ENCODE measurements around the gene RET.

RET gene

DNA sequence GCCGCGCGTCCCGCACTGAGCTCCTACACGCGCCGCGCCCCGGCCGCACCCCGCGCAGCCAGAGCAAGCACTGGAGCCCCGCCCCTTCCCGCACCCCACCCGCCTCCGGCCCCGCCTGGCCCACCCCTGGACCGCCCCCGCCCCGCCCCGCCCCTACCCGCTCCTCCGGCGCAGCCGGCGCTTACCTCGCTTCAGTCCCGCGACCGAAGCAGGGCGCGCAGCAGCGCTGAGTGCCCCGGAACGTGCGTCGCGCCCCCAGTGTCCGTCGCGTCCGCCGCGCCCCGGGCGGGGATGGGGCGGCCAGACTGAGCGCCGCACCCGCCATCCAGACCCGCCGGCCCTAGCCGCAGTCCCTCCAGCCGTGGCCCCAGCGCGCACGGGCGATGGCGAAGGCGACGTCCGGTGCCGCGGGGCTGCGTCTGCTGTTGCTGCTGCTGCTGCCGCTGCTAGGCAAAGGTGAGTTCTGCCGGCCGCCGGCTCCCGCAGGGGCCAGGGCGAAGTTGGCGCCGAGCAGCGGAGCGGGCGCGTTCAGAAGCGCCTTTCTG, at the start of gene RET:
Gene RET (plus strand): TSS at position 194 of the 545 bp plus-strand sequence. CDS start 190 bp downstream, at position 384.
- DNase-seq (ENCODE audit: low read depth in 2 of 2) = peak in 1 of 2 experiments; percentile 4

DNA sequence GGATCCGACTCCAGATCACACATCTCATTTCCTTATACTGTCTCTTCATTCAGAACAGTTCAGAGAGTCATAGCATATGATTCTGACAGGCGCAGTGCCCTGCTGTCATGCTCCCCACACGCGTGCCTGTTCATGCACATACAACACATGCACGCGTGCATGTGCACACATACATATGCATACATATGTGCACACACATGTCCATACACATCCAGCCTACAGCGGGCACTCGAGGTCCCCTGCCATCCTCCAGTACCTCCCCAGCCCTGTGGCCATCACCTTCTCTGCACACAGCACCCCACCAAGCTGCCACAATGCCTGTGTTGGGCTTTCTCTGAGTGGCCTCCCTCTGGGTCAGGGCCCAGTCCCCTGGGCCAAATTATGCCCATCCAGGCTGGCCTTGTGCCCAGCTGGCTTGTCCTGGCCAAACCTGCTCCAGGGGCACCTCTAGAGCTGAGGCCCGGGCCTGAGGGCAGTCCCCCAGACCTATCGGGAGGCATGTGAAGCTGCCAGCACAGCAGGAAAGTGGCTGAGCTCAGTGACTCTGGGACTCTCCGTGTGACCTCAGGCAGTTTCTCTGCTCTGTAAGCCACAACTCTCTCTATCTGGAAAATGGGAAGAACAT, 49.4 kb upstream of the RET start:
- DNase-seq (ENCODE audit: low read depth in 2 of 2) = no peak

DNA sequence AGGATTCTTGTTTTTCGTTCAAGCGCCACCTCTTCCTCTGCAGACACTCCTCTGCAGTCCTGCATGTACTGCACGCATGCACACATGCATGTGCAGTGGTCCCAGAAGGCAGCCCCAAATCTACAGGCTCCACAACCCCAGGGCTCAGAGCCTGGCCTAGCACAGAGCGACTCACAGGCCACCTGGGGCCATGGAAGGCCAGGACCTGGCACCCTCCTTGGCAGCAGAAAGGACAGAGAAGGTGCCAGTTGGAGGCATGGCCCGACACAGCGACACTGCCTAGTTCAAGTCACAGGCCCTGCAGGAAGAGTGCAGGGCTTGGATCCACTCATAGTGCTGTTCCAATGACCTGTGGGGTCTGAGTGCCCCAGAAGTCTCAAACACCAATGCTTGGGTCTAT, 48.7 kb upstream of the RET start:
- DNase-seq (ENCODE audit: low read depth in 2 of 2) = no peak

DNA sequence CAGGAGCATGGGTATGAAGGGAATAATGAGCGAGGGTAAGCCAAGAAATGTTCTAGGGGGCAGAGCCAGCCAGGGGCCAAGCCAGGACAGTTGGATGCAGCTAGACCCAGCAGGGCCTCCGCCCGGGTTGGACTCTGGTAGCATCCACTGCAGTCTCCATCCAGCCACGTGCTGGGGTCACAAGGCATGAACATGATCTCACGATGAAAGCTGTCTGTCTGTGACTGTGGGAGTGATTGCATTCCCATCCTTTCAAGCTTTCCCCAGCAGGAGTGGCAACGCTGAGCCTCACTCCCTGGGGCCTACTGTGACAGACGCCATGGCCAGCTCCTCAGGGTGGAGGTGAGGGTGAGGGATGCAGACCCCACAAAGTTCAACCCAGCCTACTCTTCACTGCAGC, 47.8 kb upstream of the RET start:
- no peak for DNase-seq (ENCODE audit: low read depth in 2 of 2)

DNA sequence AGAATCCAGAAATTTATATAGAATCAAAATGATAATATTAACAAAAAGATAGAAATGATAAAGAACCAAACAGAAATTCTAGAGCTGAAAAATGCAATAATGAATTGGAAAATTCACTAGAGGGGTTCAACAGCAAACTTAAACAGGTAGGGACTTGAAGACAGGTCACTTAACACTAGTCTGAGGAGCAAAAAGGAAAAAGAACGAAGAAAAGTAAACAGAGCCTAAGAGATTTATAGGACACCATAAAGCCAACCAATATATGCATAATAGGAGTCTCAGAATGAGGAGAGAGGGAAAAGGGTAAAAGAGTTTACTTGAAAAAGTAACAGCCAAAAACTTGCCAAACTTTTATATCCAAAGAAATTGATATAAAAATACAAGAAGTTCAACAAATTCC, 44.3 kb upstream of the RET start:
- DNase-seq (ENCODE audit: low read depth in 2 of 2) = no peak

DNA sequence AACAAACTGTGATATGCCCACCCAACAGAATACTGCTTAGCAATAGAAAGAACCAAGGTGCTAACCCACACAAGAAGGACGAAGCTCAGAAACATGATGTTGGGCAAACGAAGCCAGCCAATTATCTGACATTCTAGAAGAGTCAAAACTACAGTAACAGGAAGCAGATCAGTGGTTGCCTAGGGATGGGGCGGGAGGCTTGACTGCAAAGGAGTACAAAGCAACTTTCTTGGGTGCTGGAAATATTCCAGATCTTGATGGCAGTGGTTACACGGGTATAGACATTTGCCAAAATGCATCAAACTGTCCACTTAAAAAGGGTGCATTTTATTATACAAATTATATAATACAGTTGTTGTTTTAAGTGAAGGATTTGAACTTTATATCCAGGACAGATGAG, 41.1 kb upstream of the RET start:
- DNase-seq (ENCODE audit: low read depth in 2 of 2) = no peak

DNA sequence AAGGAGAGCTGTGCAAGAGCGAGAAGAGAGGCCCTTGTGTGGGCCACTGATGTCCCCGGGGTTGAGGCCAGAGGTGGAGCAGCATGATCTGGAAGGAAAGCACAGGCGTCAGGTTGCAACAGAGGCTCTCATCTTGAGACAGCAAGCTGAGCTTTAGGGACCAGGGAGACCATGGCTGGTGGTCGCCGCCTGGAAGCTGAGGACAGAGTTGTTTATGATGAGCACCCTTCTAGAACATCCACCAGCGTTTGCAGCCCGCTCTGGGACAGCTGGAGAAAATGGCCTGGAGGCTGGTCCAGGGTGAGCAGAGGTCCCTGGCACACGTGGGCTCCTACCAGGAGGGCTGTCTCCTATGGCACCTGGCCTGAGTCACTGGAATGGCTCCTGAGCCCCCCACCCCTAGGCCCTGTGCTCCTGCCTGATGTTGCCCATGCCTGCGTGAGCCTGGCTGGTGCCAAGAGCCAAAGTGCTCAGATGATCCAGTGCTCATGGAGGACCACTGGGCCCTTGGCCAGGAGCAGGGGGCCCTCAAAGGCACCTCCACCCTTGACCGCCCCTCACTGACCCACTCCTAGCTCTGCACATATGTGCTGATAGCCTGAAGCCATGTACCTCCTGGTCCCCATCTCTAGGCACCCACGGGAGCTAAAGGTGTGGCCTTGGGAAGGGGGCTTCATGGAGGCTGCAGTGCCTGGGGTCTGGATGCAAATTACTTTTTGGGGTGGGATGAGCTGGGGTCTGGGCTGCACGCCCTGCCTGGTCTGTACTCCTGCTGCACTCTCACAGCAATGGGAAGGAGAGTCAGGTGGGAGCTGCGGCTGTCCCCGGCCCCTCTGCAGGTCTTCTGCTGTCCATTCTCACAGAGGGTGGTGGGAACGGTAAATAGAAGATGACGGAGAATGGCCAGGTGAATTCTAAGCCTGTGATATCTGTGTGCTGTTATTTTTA, 40.1 kb upstream of the RET start:
- DNase-seq (ENCODE audit: low read depth in 2 of 2) = no peak

DNA sequence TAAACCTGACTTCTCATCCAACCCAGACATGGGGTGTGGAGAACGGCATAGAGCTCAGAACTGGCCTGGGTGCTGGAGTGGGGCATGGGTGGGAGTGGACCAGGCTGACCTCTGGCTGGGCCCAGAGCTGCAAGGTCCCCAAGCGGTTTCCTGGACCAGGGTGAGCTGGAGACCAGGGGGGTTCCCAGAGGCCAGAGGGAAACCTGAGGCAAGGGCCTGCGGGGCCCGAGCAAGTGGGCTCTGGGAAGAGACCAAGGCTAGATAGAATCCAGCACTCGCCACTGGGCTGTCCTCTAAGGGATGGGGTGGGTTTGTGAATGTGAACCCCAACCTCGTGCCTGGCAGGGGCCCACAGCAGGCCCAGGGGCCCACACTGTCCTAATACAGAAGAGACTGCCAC, 39.4 kb upstream of the RET start:
- DNase-seq (ENCODE audit: low read depth in 2 of 2) = no peak

DNA sequence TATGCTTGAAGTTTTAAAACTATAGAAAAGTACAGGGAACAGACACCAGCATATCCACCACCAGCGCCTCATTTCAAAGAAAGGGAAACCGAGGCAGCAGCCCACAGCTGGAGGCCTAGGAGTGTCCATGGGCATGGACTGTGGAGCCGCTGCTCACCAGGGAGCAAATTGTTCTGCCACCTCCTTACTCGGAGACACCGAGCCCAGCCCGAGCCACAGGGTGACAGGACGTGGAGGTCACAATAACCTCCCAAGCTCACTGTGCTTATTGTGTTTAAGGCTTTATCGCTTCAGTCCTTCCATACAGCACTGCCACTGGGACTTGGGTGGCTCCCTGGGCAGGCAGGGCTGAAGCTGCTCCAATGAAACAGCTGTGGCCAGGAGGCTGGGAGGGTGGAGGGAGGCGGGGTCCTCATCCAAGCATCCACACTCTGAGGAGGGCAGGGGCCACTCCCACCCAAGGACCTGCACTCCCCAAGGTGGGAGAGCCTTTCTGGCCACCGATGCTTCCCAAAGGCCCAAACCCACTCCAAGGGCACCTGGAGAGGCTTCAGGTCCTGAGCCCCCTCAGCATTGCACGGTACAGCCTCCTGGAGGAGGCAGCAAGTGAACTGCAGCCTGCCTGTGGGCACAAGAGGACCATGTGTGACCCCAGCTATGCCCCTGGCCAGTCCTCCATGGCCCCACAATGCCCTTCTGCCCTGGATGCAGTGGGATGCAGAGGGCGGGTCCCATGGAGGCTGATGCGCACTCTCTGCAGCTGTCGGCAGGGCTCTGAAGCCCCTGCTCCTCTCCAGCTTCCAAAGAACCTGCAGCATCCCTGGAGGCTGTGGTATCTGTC, 38.7 kb upstream of the RET start:
- no peak for DNase-seq (ENCODE audit: low read depth in 2 of 2)

DNA sequence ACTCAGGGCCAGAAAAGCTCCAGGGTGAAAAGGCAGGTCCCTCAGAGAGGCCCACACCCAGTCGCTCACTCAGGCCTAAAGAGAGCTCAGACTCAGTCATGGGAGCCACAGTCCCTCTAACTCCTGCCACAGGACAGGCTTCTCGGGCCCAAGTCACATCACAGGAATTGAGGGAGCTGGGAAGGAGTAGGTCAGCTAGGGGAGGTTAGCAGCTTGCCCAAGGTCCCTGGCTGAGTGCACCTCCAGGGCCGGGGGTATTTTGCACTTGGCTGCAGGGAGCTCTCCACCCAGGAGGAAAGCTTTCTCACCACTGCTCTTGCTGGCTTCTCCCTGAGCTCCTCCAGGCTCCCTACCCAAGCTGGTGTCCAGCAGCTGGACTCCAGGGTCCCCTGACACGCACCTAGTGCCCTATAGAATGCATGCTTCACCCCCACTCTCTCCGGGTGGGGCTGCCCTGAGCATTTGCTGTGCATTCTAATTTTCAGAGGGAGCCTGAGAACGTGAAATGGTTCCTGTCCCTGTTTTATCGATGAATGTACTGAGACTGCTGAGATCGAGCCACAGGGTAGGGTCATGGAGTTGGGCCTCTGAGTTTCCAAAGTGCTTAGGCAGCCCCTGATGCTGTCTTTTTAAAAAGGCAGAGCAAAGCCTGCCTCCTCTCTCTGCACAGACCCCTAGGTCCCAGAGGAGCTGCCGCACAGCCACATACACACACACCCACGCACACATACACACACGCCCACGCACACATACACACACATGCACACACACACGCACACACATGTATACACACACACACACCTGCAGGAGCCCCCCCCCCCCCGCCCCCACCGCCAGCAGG, 37.9 kb upstream of the RET start:
- DNase-seq (ENCODE audit: low read depth in 2 of 2) = no peak

DNA sequence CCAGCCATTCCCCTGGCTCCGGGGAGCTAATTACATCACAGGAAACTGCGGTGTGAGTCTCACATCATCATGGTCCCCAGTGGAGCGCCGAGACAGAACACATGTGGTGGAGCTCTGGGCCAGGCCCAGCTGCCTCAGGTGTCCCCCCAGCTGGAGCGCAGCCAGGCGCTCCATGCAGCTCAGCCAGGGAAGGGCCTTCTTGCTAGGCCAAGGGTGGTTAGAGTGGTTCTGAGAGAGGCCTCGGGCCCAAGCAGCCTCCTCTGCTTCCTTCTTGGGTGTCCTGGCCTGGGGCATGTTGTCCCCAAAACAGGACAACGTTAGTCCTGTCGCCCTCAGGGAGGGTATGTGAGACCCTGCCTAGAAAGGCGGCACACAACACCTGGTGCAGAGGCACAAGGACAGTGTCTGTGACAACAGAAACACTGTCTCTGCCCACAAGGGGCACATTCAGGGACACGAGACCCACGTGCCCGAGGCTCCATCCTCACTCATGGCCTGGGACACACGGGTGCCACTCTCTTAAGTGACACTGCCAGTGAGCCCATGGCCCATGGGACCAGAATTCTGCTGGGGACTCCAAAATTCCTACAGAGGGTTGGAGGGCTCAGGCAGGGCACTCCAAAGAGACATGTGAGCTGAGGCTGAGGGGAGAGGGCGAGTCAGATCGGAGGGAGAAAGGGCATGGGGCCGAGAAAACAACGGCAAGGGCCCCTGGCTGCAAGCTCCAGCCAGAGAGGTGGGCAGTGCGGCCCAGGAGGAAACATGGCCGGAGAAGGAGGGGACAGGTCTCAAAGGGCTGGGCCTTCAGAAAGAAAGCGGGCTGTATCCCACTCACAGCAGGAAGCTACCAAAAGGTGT, 37.0 kb upstream of the RET start:
- no peak for DNase-seq (ENCODE audit: low read depth in 2 of 2)

DNA sequence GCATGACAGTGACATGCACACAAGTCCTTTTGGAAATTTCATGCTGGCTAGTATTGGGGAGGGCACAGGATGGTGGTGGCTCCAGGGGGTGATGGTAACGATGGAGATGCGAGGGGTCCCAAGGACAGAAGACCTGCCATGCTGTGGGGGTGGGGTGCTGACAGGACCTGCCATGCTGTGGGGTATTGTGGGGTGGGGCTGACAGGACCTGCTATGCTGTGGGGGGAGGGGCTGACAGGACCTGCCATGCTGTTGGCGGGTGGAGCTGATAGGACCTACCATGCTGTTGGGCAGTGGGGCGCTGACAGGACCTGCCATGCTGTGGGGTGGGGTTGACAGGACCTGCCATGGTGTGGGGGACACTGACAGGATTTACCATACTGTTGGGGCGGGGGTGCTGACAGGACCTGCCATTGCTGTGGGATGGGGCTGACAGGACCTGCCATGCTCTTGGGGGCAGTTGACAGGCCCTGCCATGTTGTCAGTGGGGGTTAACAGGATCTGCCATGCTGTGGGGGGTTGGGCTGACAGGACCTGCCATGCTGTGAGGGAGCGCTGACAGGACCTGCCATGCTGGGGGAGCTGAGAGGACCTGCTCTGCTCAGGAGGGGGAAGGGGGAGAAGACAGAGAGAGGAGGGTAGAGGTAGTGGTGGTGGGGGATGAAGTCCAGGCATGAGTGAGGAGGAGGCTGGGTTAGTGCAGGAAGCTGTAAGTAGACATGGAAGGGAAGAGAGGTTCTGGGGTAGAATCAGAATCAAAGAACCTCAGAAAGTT, 36.2 kb upstream of the RET start:
- no peak for DNase-seq (ENCODE audit: low read depth in 2 of 2)

DNA sequence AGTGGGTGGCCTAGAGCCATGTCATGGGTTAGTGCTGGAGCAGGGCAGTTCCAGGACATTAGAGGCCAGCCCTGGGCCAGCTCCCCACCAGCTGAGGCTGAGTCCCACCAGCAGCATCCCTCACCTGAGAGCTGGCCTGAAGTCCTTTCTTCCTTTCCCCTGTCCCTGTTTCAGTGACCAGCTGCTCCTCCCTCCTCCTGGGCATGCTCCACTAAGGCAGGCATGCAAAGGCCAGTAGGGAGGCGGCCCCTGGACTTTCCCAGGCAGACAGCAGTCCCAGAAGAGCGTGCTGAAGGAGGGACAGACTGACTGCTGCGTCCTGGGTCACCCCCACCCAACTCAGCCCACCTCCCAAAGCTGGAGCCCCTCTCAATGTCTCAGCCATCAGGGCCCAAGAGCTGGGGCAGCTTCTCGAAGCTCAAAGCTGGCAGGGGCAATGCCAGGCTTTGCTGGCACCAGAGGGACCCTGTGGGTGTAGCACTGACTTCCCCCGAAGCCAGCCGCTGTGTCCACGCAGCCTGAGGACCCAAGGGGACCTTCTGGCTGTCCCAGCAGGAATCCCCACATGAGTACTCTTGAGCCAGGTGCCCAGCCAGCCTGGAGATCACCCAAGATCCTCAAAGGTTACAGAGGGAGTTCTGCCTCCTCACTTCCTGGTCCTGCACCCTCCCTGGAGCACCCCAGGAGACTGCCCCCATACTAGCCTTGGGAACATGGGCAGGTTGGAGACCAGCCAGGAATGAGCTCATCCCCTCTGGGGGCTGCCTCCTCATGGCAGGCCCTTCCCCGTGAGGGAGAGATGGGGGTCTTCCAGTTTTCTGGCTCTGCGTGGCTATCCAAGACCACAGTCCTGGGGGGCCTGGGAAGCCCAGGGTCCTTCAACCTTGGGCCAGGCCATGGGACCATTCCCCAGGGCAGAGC, 35.2 kb upstream of the RET start:
- no peak for DNase-seq (ENCODE audit: low read depth in 2 of 2)

DNA sequence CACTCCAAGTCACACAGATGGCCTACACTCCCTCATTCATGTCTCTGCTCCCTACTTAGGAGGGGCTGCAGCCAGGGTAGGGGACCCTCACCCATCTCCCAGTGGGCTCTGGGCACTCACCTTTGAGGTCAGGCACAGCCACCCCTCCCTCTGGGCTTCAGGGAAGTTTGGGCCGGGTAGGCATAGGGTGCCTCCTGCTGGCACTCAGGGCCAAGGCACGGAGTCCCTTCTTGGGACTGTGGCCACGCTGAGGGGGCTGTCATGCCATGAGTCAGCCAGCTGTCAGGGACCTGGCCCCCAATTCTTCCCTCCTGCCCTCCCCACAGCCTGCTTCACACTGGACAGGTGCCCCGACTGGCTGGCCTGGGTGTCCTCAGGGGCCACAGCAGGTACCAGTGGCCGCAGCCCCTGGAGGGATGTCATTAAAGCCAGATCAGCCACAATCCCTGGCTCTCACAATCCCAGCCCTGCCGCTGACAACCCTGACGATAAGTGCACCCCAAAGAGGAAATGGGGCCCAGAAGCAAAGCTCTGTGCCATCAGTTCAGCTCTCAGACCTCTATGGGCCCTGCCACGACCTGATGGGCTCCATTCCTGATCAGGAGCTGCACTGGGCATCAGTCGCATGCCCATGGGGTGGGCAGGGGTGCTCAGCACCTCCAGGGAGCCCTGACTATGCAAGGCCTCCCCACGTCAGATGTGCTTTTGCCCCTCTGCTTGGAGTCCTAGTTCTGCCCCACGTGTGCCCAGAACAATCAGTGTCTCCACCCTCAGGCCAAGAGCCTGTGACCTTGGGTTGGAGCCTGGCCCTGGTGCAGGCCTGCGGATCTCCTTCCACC, 34.1 kb upstream of the RET start:
- no peak for DNase-seq (ENCODE audit: low read depth in 2 of 2)

DNA sequence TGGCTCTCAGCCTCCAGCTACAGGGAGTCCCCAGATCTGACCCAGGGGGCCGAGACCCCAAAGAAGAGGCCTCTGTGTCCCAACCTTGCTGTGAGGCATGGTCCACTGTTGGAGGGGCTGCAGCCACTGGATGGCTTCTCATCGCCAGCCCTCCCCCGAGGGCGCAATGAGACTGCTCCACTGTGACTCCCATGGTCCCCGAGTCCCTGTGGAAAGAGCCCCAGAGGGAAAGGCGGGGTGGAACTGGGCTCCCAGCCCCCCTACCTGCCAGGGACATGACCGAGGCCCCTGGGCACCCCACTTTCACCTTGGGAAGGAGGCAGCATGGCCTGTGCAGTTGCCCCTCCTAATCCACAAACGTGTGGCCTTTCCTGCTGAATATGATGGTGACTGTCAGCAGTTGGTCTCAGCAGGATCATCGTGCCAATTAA, 33.5 kb upstream of the RET start:
- no peak for DNase-seq (ENCODE audit: low read depth in 2 of 2)

DNA sequence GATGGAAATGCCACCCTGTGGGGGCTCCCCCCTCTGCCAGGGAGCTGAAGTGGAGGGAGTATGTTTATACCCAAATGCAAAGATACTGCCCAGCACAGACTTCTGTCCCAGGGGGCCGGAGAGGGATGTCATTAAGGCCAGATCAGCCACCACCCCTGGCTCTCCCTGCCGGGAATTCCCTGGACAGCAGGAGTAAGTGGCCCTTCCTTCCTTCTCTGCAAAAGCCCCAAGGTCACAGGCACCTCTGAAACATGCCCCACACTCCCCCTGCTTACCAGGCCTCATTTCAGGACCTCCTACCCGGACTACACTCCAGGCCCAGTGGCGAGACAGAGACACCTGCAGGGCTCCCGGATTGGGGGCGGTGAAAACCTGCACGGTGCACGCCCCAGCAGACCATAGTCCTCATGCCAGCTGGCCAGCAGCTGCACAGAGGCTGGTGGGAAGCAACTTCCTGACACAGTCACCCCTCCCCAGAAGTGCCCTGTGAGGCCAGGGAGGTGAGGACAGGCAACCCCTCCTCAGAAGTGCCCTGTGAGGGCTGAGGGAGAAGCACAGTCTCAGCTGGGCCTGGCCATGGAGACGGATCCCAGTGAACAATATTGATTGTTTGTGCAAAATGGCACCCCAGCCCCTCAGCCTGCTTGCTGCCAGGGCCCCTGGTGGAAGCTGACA, 33.0 kb upstream of the RET start:
- no peak for DNase-seq (ENCODE audit: low read depth in 2 of 2)

DNA sequence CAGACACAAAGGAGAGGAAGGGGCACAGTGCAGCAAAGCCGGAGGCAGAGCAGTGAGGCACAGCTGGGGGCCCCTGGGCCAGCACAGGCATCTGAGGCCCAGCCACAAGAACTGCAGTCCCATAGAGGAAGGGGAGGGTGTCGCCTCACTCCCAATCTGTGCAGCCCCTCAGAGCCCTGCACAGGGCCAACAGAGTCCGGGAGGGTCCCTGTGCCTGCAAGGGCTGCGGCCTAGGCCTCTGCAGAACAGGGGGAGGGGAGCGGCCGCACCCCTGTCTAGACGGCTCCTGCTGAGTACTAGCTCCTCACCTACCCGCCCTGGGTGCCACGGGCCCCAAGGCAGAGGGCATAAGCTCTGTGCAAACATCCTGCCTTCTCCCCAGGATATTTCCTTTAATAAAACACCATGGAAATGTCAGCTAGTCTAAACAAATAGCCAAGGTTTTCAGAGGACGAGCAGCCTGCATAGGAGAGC, 32.4 kb upstream of the RET start:
- DNase-seq (ENCODE audit: low read depth in 2 of 2) = no peak
